Breast epithelium (tissue), 3 donors: Measurements from ENCODE around the gene DPPA5.

Source experiments
- POLR2A ChIP-seq: fragments of 450-650 bp; IDR thresholded peaks from one replicate; pipeline ENCODE4 v1.6.1; 2016; ENCODE audit warnings: antibody characterized with exemption, mild to moderate bottlenecking, moderate library complexity
- TF ChIP-seq, protein P1 (sequence below), 3 donors: fragments of 450-650 bp; IDR thresholded peaks; one replicate each; pipeline ENCODE4 v1.5.1; 2016 to 2017; ENCODE audit warnings: antibody characterized with exemption in 3 of 3, mild to moderate bottlenecking in 3 of 3, moderate library complexity in 3 of 3

DNA sequence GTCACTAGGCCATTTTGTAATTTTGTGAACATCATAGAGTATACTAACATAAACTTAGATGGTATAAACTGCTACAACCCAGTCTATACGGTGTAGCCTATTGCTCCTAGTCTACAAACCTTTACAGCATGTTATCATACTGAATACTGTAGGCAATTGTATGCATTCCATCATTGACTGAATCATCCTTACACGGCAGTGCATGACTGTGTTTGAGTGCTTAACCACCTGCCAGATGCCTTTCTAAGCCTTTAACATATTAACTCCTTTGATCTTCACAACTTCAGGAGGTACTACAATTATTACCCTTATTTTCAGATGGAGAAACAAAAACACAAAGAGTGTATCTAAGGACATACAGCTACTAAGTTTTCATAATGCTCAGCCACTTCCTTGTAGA, 14.0 kb downstream of the DPPA5 start:
- TF ChIP-seq POLR2A = no peak
- TF ChIP-seq, protein P1, sequence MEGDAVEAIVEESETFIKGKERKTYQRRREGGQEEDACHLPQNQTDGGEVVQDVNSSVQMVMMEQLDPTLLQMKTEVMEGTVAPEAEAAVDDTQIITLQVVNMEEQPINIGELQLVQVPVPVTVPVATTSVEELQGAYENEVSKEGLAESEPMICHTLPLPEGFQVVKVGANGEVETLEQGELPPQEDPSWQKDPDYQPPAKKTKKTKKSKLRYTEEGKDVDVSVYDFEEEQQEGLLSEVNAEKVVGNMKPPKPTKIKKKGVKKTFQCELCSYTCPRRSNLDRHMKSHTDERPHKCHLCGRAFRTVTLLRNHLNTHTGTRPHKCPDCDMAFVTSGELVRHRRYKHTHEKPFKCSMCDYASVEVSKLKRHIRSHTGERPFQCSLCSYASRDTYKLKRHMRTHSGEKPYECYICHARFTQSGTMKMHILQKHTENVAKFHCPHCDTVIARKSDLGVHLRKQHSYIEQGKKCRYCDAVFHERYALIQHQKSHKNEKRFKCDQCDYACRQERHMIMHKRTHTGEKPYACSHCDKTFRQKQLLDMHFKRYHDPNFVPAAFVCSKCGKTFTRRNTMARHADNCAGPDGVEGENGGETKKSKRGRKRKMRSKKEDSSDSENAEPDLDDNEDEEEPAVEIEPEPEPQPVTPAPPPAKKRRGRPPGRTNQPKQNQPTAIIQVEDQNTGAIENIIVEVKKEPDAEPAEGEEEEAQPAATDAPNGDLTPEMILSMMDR (IDR thresholded peaks at IDR 0.05) = no peak
